Activated CD8-positive, alpha-beta memory T cell treated with anti-CD3 and anti-CD28 coated beads for 4 hours (primary cell): ENCODE measurements around the gene TRIM2.

ENCODE experiments used
- DNase-seq, 2 donors: peaks; one replicate each; pipeline ENCODE4 v3.0.0-alpha.2; 2020; ENCODE audit warnings: low read depth in 2 of 2

TRIM2 gene

GRCh38 chr4:153374442-153374841 lies 170.2 kb downstream of the TRIM2 start:
- DNase-seq: no peak

GRCh38 chr4:153375303-153375702 lies 171.1 kb downstream of the TRIM2 start:
- DNase-seq: no peak

DNA sequence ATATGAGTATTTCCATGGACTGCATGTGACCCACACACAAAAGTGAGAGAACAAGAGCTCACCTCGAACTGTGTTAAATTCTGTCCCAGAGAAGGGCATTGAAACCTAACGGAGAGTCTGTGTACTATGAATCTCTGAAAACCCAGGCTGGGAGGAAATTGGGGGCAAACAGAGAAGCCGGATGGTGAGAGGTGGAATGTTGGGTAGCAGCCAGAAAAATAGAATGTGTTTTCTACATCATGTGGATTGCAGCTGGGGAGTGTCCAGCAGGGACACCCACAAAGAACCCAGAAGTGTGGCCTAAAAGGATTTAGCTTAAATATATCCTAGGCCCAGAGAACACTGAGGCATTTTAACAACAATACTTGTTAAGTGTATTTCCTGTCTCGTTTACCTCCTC lies 178.9 kb downstream of the TRIM2 start:
- DNase-seq: no peak

DNA sequence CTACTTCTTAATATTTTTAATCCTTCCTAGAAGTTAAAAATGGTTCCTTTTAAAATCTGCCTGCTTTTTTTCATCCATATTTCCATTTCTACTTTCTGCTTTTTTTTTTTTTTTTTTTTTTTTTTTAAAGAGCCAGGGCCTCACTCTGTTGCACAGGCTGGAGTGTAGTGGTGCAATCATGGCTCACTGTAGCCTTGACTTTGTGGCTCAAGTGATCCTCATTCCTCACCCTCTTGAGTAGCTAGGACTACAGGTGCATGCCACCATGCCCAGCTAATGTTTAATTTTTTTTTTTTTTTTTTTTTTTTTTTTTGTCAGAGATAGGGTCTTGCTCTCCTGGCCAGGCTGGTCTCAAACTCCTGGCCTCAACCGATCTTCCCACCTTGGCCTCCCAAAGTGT lies 179.9 kb downstream of the TRIM2 start:
- no peak for DNase-seq

DNA sequence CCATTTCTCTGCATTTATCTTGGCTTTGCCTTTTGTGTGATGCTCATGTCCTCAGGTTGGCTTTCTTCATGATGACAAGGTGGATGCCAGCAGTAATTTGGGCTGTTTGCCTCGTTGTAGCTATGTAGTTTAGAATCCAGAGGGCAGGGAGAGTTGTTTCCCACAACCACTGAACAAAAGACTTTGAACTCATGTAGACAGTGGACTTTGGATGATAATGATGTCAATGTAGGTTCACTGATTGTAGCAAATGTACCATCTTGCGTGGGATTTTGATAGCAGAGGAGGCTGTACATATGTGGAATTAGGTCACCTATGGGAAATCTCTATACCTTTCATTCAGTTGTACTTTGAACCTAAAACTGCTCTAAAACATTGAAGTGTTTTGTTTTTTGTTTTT lies 181.5 kb downstream of the TRIM2 start:
- DNase-seq: no peak

GRCh38 chr4:153387981-153388380 lies 183.7 kb downstream of the TRIM2 start:
- no peak for DNase-seq
